HG03066 (cell line): ENCODE measurements around the gene DMD.
"Not testable (repeated sequence)": the region's sequence is repeated elsewhere in the genome, so short reads cannot be mapped to it uniquely, and the experiment has no call there.

Source experiments
- ATAC-seq: cut with Tn5 transposase; IDR thresholded peaks from one replicate; pipeline ENCODE4 v1.9.1; 2021; ENCODE audit warnings: low read depth; ENCODE audit not compliant: unreplicated experiment

Gene DMD

DNA sequence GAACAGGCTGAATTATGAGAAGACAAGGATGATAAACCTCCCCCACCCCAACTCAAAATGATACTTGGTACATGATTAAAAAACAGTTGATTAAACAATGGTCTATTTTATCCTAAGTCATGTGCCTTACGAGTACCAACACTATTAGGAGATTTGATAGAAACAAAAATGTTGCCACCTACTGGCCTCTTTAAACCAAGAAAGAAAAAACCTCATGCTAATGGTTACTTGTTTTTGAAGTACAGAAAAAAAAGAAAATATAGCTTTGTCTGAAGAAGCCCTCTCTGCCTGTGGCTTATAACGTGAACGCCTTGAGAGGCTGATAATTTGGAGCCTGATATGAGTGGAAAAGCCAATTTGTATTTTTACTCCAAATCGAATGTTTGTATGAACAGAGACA is 538.2 kb downstream of the DMD start:
- no peak for ATAC-seq

DNA sequence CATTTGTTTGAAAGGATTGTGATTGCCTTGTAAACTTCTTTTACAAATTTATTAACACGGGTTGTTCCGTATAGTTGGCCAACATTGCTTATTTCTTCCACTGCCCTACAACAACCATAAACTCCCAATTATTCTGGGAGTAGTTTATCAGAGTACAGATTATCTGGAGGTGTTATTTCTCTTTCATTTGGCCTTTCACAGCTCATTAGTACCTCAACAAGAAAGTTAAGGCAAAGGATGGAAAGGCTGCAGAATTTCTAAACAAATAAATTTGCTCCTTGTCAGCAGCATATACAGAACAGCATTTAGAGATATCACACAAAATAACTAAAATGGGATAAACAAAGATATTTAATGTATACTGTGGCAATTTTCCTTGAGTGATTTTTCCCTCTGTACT is 548.8 kb downstream of the DMD start:
- no peak for ATAC-seq

DNA sequence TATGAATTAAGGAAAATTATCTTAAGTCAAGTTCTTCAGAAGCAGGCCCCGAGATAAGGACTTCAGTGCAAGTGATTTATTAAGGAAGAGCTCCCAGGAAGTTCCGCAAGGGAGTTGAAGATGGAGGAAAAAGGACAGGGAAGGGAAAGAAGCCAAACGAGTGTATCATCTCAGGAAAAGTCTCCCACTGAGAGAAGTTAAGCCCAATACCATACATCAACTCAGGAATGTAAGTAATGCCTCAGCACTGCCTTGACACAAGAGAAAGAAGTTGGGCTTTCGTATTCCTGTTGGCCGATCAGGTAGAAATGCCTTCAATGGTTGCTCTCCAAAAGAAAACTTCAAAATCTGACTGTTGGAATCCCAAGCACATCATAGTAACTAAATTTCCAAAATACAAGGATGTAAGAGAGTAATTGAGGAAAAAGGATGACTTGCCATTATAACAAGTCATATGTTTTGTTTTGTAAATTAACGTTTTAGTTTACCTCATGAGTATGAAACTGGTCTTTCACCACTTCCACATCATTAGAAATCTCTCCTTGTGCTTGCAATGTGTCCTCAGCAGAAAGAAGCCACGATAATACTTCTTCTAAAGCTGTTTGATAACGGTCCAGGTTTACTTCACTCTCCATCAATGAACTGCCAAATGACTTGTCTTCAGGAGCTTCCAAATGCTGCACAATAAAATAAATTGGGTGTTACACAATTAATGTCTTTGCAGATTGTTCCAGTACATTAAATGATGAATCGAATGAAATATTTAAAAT is 566.7 kb downstream of the DMD start:
- no peak for ATAC-seq

DNA sequence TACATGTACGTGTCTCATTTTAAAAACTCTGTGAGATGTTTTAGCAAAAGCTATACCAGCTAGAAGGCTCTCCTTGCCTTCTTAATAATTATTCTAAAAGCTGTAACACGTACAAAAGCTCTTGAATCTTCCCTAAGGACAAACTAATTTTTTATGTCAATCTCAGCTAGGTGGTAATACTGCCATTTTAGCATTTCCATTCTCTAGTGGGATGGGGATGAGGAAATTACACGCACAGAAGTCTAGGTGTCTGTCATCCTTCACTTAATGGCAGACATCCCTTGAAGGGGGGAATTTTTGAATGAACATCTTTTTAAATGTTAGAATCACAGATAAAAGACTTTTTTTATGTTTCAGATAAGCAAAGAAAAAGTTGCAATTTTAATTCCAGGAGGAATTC is 569.1 kb downstream of the DMD start:
- ATAC-seq = no peak

DNA sequence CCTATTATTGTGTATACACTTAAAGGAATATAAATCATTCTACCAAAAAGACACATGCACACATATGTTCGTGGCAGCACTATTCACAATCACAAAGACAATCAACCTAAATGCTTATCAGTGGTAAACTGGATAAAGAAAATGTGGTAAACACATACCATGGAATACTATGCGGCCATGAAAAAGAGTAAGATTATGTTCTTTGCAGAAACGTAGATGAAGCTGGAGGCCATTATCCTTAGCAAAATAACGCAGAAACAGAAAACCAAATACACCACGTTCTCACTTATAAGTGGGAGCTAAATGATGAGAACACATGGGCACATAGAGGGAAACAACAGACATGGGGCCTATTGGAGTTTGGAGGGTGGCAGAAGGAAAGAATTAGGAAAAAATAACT is 593.2 kb downstream of the DMD start:
- no peak for ATAC-seq

DNA sequence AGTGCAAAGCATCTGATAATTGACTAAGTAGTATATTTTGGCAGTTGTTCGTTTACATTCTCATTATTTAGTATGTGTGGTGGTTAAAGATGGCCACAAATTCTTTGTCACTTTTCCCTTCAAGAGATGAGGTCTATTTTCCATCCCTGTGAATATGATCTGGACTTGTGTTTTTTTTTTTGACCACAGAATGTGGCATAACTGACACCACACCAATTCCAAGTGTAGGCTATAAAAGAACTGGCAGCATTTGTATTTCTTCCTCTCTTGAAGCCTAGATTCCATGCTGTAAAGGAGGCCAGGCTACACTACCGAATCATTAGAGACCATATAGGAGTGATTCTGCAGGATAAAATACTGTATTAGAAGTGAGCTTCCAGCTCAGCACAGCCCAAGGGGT is 596.6 kb downstream of the DMD start:
- ATAC-seq = no peak

DNA sequence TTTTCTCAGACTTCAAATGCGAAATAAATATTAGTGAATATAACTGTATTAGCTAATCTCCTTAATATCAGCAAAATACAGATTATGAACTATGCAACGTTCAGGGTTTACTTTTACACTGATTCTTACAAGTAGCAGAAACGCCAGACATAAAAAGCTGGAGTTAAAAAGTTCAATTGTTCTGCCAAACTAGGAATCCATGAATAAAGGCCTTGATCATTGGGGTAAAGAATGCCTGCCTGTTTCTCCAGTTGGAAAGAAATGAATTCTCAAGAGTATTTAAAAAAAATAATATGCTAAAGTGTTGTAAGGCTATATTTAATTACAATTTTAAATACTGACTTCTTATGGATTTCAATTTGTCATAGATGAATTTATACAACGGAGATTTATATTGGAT is 612.2 kb downstream of the DMD start:
- ATAC-seq = no peak

DNA sequence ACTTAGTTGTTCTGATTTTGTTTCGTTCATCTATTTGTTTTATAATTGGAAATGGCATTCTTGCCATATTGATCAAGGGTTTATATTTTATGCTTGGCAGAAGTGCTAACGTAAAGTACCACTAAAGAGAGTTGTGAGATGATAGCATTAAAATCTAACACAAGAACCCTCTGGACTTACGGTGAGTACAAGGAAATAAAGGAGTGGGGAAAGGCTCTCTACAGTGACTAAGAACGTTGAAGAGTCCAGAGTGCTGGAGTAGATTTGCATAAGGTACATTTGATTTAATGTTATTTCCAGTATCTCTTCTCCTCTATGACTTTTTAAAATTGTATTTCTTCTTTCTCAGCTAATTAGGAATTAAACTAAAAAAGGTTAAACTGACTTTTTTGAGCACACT is 612.6 kb downstream of the DMD start:
- ATAC-seq = no peak

DNA sequence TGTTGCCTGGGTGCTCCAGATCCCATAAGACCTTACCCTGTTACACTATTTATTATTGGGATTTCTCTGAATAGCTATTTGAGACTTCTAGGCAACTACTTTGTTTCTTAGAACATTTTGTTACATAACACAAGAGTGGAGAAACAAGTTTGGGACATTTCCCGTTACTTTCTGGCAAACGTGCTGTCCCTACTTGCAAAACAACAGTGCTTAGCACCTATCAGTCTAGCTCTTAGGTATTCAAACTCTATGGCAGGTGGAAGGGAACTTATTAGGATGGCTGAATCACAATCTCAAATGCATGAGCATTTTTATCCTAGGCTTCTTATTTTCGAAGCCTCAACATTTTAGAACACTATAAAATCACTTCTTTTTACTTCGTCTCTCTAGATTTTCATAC is 613.6 kb downstream of the DMD start:
- ATAC-seq = no peak

DNA sequence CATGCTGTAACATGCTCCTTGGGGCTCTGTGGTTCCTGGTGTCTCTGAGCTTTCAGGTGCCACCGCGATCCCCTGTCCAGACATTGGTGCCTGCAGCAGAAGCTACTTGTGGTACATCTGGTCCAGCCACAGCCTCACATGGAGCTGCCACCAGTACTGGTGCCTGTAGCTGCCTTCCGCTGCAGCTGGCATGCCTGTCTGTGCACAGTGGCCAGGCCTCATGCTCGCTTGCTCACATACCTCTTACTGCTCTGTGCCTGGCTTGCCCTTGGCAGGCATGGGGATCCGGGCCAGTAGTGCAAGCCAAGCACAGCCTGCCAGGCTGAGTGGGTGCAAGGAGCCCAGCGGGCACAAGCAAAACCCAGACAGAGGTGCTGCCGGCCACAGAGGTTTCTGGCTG is 618.6 kb downstream of the DMD start:
- no peak for ATAC-seq

DNA sequence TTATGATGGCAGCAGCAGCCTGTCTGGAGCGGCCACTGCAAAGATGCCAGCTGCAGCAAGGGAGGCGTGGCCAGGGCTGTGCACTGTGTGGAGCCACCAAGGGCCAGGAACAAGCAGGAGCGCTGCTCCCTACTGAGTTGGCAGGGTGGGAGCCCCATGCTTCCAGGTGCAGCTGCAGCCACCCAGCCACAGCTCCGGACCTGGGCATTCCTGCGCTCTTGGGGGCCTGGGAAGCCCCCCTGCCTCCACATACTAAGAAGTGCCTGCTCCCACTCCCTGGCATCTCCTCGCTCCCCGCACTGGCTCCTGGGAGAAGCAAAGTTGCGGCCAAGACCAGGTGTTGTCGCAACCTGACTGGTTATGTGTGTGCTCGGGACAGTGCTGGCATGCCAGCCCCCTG is 619.8 kb downstream of the DMD start:
- ATAC-seq = no peak

DNA sequence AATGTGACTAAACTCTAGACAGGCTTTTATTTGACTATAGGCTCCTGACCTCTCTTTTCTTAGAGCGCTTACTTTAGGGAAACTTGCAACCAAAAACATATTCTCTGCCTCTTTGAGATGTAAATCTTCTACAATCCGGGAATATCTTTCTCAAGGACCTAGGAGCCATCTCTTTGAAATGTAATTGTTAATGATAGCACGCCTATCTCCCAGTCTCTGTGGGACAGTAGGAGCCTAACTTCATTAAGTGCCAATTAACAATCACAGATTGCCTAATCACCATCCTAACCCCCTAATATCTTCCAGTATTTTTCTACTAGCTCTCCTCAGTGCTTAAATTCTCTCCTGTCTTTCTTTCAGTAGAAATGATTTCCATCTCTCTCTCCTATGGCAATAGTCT is 628.6 kb downstream of the DMD start:
- ATAC-seq = no peak

DNA sequence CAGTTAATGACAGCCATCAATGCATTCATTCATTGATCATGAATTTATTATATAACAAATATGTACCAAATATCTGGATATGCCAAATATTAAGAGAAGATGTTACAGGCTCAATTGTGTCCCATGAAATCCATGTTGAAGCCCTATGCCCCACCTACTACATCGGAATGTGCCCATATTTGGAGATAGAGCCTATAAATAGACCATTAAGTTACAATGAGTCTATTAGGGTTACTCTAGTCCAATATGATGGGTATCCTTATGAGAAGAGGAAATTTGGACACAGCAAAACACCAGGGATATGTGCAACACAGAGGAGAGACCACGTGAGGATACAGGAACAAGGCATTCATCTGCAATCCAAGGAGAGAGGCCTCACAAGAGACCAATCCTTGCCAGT is 634.5 kb downstream of the DMD start:
- no peak for ATAC-seq

DNA sequence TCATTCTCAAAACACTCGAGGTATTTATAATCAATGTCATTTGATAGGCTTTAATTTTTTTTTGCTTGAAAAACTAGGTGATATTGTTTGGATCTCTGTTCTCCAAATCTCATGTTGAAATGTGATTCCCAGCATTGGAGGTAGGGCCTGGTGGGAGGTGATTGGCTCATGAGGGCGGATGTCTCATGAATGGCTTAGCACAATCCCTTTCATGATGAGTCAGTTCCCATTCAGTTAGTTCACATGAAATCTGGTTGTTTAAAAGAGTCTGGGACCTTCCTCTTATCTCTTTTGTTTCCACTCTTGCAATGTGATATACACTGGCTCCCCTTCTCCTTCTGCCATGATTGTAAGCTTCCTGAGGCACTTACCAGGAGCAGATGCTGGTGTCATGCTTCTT is 638.7 kb downstream of the DMD start:
- no peak for ATAC-seq

DNA sequence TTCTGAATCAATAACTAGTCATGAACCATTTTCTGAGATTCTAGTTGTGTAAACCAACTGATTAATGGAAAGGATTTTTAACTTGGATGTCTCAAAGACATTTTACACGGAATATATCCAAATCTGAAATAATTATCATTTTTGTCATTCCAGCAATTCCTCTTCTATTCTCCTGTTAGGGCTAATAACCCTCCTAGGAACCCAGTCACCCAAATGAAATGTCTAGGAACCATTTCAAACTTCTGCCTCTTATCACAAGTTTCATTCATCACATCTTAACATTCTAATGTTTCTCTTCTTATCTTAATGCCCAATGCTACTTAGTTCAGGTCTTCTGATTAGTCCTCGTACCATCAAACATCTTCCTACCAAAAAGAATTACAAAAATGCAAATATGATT is 639.8 kb downstream of the DMD start:
- ATAC-seq = no peak

DNA sequence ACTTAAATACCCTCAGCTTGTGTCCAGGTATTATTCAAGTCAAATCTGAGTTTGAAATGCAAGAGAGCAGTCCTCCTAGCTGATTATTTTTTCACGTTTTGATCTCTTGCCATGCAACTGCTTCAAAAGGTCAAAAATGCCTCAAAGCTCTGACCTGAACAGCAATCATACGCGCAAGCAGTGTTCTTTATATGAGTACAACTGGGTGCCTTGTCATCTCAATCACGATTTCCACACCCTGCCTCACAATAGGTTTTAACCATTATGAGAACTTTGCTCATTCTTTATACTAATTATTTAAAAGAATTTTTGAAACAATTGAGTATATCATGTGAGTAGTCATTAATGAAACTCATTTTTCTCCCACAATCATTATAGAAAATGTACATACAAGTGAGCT is 649.1 kb downstream of the DMD start:
- no peak for ATAC-seq

DNA sequence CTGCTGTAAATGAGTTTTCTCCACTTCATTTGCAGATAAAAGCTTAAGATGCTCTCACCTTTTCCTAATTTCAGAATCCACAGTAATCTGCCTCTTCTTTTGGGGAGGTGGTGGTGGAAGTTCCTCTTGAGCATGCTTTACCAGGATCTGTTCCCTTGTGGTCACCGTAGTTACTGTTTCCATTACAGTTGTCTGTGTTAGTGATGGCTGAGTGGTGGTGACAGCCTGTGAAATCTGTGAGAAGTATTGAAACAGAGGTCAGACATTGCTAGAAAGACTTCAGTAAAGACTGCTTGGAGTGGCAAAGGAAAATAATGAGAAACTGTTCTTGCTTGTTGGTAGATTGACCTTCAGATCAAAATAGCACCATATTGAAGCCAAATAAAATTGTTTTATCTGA is 666.2 kb downstream of the DMD start:
- no peak for ATAC-seq

DNA sequence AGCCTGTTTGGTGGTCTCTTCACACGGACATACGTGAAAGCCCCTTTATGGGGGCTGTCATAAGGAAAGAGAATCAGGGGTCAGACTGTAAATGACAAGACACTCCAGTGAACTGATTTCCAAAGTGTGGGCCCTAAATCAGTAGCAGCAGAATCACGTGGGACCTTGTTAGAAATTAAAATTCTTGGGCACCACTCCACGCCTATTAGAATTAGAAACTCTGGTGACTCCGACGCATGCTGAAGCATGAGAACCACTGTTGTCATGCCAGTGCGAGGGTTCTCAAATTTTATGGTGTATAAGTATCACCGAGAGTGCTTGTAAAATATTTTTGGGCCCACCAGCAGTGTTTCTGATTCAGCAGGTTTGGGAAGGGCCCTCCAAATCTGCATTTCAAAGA is 672.8 kb downstream of the DMD start:
- no peak for ATAC-seq

DNA sequence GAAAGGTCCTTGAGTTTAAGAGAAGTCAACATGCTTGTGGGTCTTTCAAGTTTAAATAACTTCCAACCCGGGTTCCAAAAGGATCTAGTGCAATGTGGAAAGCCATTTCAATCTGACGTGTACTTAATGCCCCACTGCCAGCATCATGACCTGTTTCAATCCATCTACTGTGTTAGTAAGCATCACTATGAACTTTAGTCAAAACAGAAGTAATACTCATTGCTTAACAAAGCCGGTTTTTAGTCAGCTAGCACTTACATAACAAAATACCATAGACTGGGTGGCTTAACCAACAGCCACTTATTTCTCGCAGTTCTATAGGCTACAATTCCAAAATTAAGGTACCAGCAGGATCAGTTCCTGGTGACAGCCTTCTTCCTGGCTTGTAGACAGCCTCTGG is 677.5 kb downstream of the DMD start:
- ATAC-seq = no peak

DNA sequence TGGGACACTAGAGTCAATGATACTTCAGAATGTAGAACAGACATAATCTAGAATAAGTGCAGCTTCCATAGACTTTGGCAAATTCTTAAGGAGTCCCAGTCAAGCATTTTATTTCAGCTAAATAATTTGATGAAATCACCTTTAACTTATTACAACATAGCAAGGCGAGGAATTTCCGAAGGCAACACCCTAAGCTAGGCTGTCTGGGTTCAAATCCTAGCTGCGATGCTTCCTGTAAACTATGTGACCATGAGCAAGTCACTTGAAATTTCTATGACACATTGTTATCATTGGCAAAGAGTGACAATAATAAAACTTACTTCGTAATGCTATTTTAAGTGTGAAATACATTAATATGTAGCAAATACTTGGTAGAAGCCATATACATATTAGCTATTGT is 679.1 kb downstream of the DMD start:
- ATAC-seq = no peak

DNA sequence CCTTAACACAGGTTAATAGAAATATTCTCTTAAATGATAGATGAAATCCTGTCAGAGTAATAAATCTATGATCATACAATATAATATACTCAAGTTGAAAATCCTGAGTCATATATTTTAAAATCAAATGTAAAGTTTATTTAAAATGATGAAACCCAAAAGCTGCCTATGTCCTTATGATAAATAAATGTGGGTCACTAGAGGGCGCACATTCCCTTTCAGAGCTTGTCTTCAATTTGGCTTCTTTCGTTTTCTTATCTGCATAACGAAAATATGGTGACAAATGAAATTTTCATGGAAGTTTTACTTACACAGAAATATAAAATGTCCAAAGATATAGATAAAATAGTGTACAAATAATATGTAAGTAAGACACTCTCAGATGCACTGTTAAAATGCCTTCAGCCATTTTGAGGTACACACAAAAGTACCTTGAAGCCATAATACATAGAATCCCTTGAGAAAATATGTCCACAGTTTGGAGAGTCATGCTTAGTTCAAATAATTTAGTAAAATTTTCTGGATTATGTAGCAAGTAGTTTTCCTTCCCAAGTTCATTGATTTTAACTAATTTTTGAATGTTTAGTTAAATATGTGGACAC is 680.4 kb downstream of the DMD start:
- ATAC-seq = no peak

DNA sequence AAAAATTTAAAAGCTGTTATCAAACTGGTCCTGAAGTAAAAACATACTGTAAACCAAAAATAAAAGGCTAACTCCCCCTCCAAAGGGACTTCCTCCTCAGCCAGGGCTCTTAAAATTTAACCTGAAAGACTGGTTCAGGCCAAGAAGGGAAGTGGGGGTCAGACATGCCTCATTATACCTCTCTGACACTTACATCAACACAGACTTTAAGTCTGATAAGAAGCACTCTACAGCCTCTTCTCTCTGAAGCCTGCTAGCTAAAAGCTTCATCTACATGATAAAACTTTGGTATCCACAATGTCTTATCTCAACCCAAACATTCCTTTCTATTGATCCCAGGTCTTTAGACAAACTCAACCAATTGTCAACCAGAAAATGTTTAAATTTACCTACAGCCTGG is 682.9 kb downstream of the DMD start:
- ATAC-seq = not testable (repeated sequence)

DNA sequence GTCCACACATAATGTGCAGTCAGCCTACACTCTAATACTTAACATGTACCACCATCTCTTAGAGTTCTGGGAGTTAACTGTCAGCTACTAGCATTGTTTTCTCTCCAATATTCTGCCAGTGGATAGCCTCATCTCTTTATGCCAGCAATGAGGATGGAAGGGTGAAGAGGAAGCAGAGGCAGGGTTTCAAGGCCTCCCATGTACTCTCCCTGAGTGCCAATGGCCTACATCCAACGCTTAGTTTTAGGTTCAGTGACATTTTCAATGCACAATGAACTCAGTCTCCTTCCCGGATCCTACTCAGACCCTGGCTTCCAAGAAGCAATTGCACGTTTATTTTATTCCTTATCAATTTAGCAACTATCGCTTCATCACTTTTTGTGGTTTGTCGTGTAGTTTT is 686.1 kb downstream of the DMD start:
- ATAC-seq = no peak
